ENCODE results near the gene BRSK2.

- no peak for TF ChIP-seq CTCF (IDR thresholded peaks at IDR 0.05)
- TF ChIP-seq POLR2A (IDR thresholded peaks at IDR 0.05): no peak
These were observed 64.8 kb downstream of the BRSK2 start for GRCh38 chr11:1454576-1454975.
